Psoas muscle (tissue), 8 donors: Measurements from ENCODE around the gene FFAR1. TPM values are rescaled to one million over a fixed set of nuclear protein-coding genes. Genes with fewer than 3 reads are reported as not detected.

Experiments
- ATAC-seq, 4 donors: fragments of 200-7000 bp; cut with Tn5 transposase; one replicate each; pipeline ENCODE4 v1.9.1; 2020; ENCODE audit warnings: moderate library complexity in 3 of 4, mild to moderate bottlenecking in 2 of 4
- DNase-seq, 2 donors: peaks; one replicate each; pipeline ENCODE4 v3.0.0-alpha.2; 2020
- H3K27ac ChIP-seq: fragments of 200-600 bp; one replicate; pipeline ENCODE4 v1.8.0; 2022
- H3K27me3 ChIP-seq, 3 donors: fragments of 200-600 bp in 1 of 3; one replicate each; pipeline versions ENCODE4 v1.6.1 to v1.8.0; 2013 to 2022; ENCODE audit warnings: low read length in 2 of 3, mild to moderate bottlenecking in 2 of 3, moderate library complexity in 1 of 3; ENCODE audit not compliant: insufficient read depth in 3 of 3
- H3K36me3 ChIP-seq, 2 donors: fragments of 200-600 bp in 1 of 2; one replicate each; pipeline versions ENCODE4 v1.6.1 to v1.8.0; 2013 to 2022; ENCODE audit warnings: low read depth in 1 of 2, mild to moderate bottlenecking in 1 of 2, moderate library complexity in 1 of 2; ENCODE audit not compliant: insufficient read depth in 1 of 2
- H3K4me1 ChIP-seq: fragments of 200-600 bp; one replicate; pipeline ENCODE4 v1.8.0; 2022
- H3K4me3 ChIP-seq: fragments of 200-600 bp; one replicate; pipeline ENCODE4 v1.8.0; 2022; ENCODE audit warnings: mild to moderate bottlenecking
- H3K9me3 ChIP-seq: fragments of 200-600 bp; one replicate; pipeline ENCODE4 v1.8.0; 2022
- WGBS, 3 donors: extraction: QIAGEN DNeasy Blood & Tissue Kit; methylation state at CpG; one replicate each; pipeline versions ENCODE4 v1.1.6 to v1.1.7; 2013; 5-methylcytosine and 5-hydroxymethylcytosine counted together
- intact Hi-C, 2 donors: fragments of 100-400 bp; cut with DNase I; formaldehyde crosslinking; loops; one replicate each; pipeline versions ENCODE4 v1.11.0 to v1.14.2; 2022
- polyA plus RNA-seq, 3 donors: library from polyadenylated mRNA; stranded (reverse); fragments of 200-250 nt; gene quantifications; one replicate each; pipeline ENCODE4 v1.2.3, GENCODE V29; 2013
- total RNA-seq, 4 donors: library from RNA; stranded (reverse); fragmentation: NEBNext Ultra II Directional in 2 of 4; extraction: Animal tissue kit (Norgen Biotek cat#: 25700) in 2 of 4; gene quantifications; one replicate each; pipeline versions ENCODE4 v1.2.1 to v1.2.4, GENCODE V29; 2021 to 2023
- TF ChIP-seq, protein P1 (sequence below): fragments of 200-600 bp; IDR thresholded peaks from one replicate; pipeline ENCODE4 v1.8.0; 2022; ENCODE audit warnings: antibody characterized with exemption
- donor health status: healthy with polysubstance abuse.
- donor health status: DM: no; HTN: no; CAD: no; lungs with moderate emphysema.
- donor health status: Bipolar disorder and iron deficiency.
- donor health status: healthy.
- donor health status: DM: yes; HTN: yes; CAD: no.
- donor health status: DM: no; HTN: no; CAD: no.
- donor health status: DM: no; HTN: no; CAD: no.
- donor health status: DM: yes; HTN: yes; CAD: no.

The FFAR1 gene
- total and polyA plus RNA-seq, 7 donors = not detected

- H3K27me3 ChIP-seq = peaks cover 0 to 51% (median 6%) of the 10 kb centered on the region in 3 donors
- WGBS, 3 donors = 58 to 80% (median 64%) methylated on average over 7 of the region's 7 CpGs
Measured at GRCh38 chr19:35350591-35350990, 2.9 kb downstream of the FFAR1 start.

DNA sequence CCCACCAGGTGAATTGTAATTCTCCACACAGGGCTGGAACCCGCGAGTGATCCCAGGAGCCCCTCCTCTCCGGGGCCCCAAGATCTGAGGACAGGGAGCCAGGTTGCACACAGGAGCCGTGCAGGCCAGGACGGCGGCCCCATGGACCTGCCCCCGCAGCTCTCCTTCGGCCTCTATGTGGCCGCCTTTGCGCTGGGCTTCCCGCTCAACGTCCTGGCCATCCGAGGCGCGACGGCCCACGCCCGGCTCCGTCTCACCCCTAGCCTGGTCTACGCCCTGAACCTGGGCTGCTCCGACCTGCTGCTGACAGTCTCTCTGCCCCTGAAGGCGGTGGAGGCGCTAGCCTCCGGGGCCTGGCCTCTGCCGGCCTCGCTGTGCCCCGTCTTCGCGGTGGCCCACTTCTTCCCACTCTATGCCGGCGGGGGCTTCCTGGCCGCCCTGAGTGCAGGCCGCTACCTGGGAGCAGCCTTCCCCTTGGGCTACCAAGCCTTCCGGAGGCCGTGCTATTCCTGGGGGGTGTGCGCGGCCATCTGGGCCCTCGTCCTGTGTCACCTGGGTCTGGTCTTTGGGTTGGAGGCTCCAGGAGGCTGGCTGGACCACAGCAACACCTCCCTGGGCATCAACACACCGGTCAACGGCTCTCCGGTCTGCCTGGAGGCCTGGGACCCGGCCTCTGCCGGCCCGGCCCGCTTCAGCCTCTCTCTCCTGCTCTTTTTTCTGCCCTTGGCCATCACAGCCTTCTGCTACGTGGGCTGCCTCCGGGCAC, 3.9 kb downstream of the FFAR1 start:
- 88 to 90% (median 90%) methylated on average over 34 to 47 of the region's 47 CpGs for WGBS, 3 donors
- TF ChIP-seq, protein P1, sequence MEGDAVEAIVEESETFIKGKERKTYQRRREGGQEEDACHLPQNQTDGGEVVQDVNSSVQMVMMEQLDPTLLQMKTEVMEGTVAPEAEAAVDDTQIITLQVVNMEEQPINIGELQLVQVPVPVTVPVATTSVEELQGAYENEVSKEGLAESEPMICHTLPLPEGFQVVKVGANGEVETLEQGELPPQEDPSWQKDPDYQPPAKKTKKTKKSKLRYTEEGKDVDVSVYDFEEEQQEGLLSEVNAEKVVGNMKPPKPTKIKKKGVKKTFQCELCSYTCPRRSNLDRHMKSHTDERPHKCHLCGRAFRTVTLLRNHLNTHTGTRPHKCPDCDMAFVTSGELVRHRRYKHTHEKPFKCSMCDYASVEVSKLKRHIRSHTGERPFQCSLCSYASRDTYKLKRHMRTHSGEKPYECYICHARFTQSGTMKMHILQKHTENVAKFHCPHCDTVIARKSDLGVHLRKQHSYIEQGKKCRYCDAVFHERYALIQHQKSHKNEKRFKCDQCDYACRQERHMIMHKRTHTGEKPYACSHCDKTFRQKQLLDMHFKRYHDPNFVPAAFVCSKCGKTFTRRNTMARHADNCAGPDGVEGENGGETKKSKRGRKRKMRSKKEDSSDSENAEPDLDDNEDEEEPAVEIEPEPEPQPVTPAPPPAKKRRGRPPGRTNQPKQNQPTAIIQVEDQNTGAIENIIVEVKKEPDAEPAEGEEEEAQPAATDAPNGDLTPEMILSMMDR = no peak
- no peak for DNase-seq
- intact Hi-C loops = loop anchor here (2.0 to 10.0 kb wide), 3 partner anchors 113 to 143 kb away; partner anchors contain the start of gene KRTDAP (in 1 of the 2)
- no peak for ATAC-seq
- Histone ChIP-seq H3K4me1 (no peaks in the 10 kb centered on the region), H3K27me3 (peaks cover 0 to 50% (median 6%) of the 10 kb centered on the region in 3 donors), H3K36me3 (no peaks in the 10 kb centered on the region), H3K9me3 (no peaks in the 10 kb centered on the region), H3K4me3 (no peak overlapping the region), H3K27ac (no peak overlapping the region)

More at GRCh38 chr19:35350591-35350990, 2.9 kb downstream of the FFAR1 start:
- ATAC-seq = no peak
- Histone ChIP-seq H3K36me3 (no peaks in the 10 kb centered on the region), H3K4me3 (no peak overlapping the region), H3K27ac (no peak overlapping the region), H3K4me1 (no peaks in the 10 kb centered on the region), H3K9me3 (no peaks in the 10 kb centered on the region)
- TF ChIP-seq, protein P1 = no peak
- DNase-seq = no peak
- intact Hi-C loops = loop anchor here (10.0 kb wide), 2 partner anchors 114 to 144 kb away; partner anchors contain the start of gene KRTDAP (in 1 of the 2)

GRCh38 chr19:35352177-35352447, 4.4 kb downstream of the FFAR1 start:
- no peaks in the 10 kb centered on the region for H3K36me3 ChIP-seq
- no peak for ATAC-seq
- TF ChIP-seq, protein P1 = no peak
- H3K27me3 ChIP-seq = peaks cover 0 to 50% (median 6%) of the 10 kb centered on the region in 3 donors
- intact Hi-C loops = loop anchor here (2.0 to 10.0 kb wide), 3 partner anchors 113 to 143 kb away; partner anchors contain the start of gene KRTDAP (in 1 of the 2)
- H3K9me3 ChIP-seq = no peaks in the 10 kb centered on the region
- no peak for DNase-seq
- WGBS, 3 donors = 80 to 87% (median 85%) methylated on average over 13 to 18 of the region's 18 CpGs
- no peak overlapping the region for H3K4me3 ChIP-seq
- H3K4me1 ChIP-seq = no peaks in the 10 kb centered on the region
- H3K27ac ChIP-seq = no peak overlapping the region

GRCh38 chr19:35352448-35353304, 5.0 kb downstream of the FFAR1 start:
- H3K27me3 ChIP-seq = peaks cover 0 to 53% (median 6%) of the 10 kb centered on the region in 3 donors
- ATAC-seq (peak in 2 of 4 donors; percentile 34 to 63), DNase-seq (peak in 1 of 2 donors; percentile 46)
- WGBS, 3 donors = 29 to 31% (median 29%) methylated on average over 30 to 32 of the region's 32 CpGs
- no peaks in the 10 kb centered on the region for H3K36me3 ChIP-seq
- no peak overlapping the region for H3K4me3 ChIP-seq
- TF ChIP-seq, protein P1 = peak; percentile 55
- H3K4me1 ChIP-seq = no peaks in the 10 kb centered on the region
- no peaks in the 10 kb centered on the region for H3K9me3 ChIP-seq
- intact Hi-C loops = loop anchor here (2.0 to 10.0 kb wide), 3 partner anchors 112 to 142 kb away; partner anchors contain the start of gene KRTDAP (in 1 of the 2)
- H3K27ac ChIP-seq = no peak overlapping the region
